Activated T-cell treated with anti-CD3 and anti-CD28 coated beads, Interleukin-2, amount 50 U/mL, for 72 hours (primary cell): Measurements from ENCODE around the gene CCNI2. TPM values are rescaled to one million over a fixed set of nuclear protein-coding genes. Genes with fewer than 3 reads are reported as not detected.

Experiments used
- ATAC-seq, 2 donors: fragments of 150-1000 bp; cut with Tn5 transposase; replicated peaks in 1 of 2; 2 replicates each; pipeline ENCODE4 v1.10.0; 2021; ENCODE audit warnings: moderate library complexity in 2 of 2, mild to moderate bottlenecking in 1 of 2
- DNase-seq, 2 donors: peaks; one replicate each; pipeline ENCODE4 v3.0.0; 2021 to 2022; ENCODE audit warnings: mixed read lengths in 1 of 2
- H3K27ac Mint-ChIP-seq: one replicate; pipeline ENCODE4 v1.8.0; 2022; ENCODE audit warnings: mild to moderate bottlenecking, moderate library complexity, mixed read lengths
- H3K27me3 Mint-ChIP-seq: one replicate; pipeline ENCODE4 v1.8.0; 2022; ENCODE audit warnings: low read depth, mixed read lengths
- H3K36me3 Mint-ChIP-seq, 2 donors: one replicate each; pipeline ENCODE4 v1.8.0; 2022; ENCODE audit warnings: mixed read lengths in 2 of 2, mild to moderate bottlenecking in 1 of 2; ENCODE audit not compliant: insufficient read depth in 2 of 2
- H3K4me1 Mint-ChIP-seq: one replicate; pipeline ENCODE4 v1.8.0; 2022; ENCODE audit warnings: low read depth, mixed read lengths
- H3K4me3 Mint-ChIP-seq, 2 donors: one replicate each; pipeline ENCODE4 v1.8.0; 2022; ENCODE audit warnings: mild to moderate bottlenecking in 2 of 2, mixed read lengths in 2 of 2, moderate library complexity in 2 of 2
- H3K9me3 Mint-ChIP-seq, 2 donors: one replicate each; pipeline ENCODE4 v1.8.0; 2022; ENCODE audit warnings: mixed read lengths in 2 of 2
- total RNA-seq, 2 donors: library from RNA; stranded (reverse); gene quantifications; one replicate each; pipeline ENCODE4 v1.2.3, GENCODE V29; 2022

The CCNI2 gene
- total RNA-seq, 2 donors from 2014 or later: 3.4 to 4.6 TPM

GRCh38 chr5:132764051-132764450 lies 16.8 kb downstream of the CCNI2 start:
- DNase-seq (no peak), ATAC-seq (no peak)
- Mint-ChIP-seq H3K27ac (no peak overlapping the region), H3K36me3 (peaks cover 0 to 2% of the 10 kb centered on the region in 2 donors), H3K9me3 (no peaks in the 10 kb centered on the region), H3K4me1 (no peaks in the 10 kb centered on the region), H3K27me3 (no peaks in the 10 kb centered on the region), H3K4me3 (no peak overlapping the region)

GRCh38 chr5:132764671-132765238 lies 17.5 kb downstream of the CCNI2 start:
- Mint-ChIP-seq H3K9me3 (no peaks in the 10 kb centered on the region), H3K36me3 (peaks cover 0 to 2% of the 10 kb centered on the region in 2 donors), H3K4me1 (no peaks in the 10 kb centered on the region), H3K27me3 (no peaks in the 10 kb centered on the region), H3K27ac (no peak overlapping the region), H3K4me3 (no peak overlapping the region)
- ATAC-seq (no peak), DNase-seq (no peak)

- Mint-ChIP-seq H3K36me3 (peaks cover 0 to 2% of the 10 kb centered on the region in 2 donors), H3K4me3 (no peak overlapping the region), H3K9me3 (no peaks in the 10 kb centered on the region), H3K27me3 (no peaks in the 10 kb centered on the region), H3K4me1 (no peaks in the 10 kb centered on the region), H3K27ac (no peak overlapping the region)
- DNase-seq (no peak), ATAC-seq (no peak)
These were observed 18.2 kb downstream of the CCNI2 start for GRCh38 chr5:132765311-132766019.

GRCh38 chr5:132766020-132766805 lies 19.0 kb downstream of the CCNI2 start:
- Mint-ChIP-seq H3K4me1 (no peaks in the 10 kb centered on the region), H3K27ac (no peak overlapping the region), H3K4me3 (no peak overlapping the region), H3K9me3 (no peaks in the 10 kb centered on the region), H3K27me3 (no peaks in the 10 kb centered on the region), H3K36me3 (no peaks in the 10 kb centered on the region)
- ATAC-seq: no peak
- DNase-seq: no peak

- Mint-ChIP-seq H3K27me3 (no peaks in the 10 kb centered on the region), H3K9me3 (no peaks in the 10 kb centered on the region)
- no peak for DNase-seq
These were observed 19.5 kb downstream of the CCNI2 start for GRCh38 chr5:132766806-132767055.

GRCh38 chr5:132767150-132767549 lies 19.9 kb downstream of the CCNI2 start:
- Mint-ChIP-seq H3K4me3 (no peak overlapping the region), H3K36me3 (no peaks in the 10 kb centered on the region), H3K9me3 (no peaks in the 10 kb centered on the region), H3K27ac (no peak overlapping the region), H3K27me3 (no peaks in the 10 kb centered on the region), H3K4me1 (no peaks in the 10 kb centered on the region)
- no peak for DNase-seq
- ATAC-seq: no peak

More at GRCh38 chr5:132766806-132767055, 19.5 kb downstream of the CCNI2 start:
- no peak for ATAC-seq
- no peaks in the 10 kb centered on the region for H3K4me1 Mint-ChIP-seq
- no peaks in the 10 kb centered on the region for H3K36me3 Mint-ChIP-seq
- H3K27ac Mint-ChIP-seq: no peak overlapping the region
- no peak overlapping the region for H3K4me3 Mint-ChIP-seq

GRCh38 chr5:132768485-132768868 lies 21.3 kb downstream of the CCNI2 start:
- DNase-seq (no peak), ATAC-seq (no peak)
- Mint-ChIP-seq H3K36me3 (no peaks in the 10 kb centered on the region), H3K9me3 (no peaks in the 10 kb centered on the region), H3K4me3 (no peak overlapping the region), H3K4me1 (no peaks in the 10 kb centered on the region), H3K27me3 (no peaks in the 10 kb centered on the region), H3K27ac (no peak overlapping the region)

- Mint-ChIP-seq H3K4me1 (peaks cover 5% of the 10 kb centered on the region), H3K36me3 (no peaks in the 10 kb centered on the region), H3K9me3 (no peaks in the 10 kb centered on the region), H3K27ac (no peak overlapping the region), H3K27me3 (peaks cover 9% of the 10 kb centered on the region), H3K4me3 (no peak overlapping the region)
- ATAC-seq (no peak), DNase-seq (no peak)
These were observed 23.4 kb downstream of the CCNI2 start for GRCh38 chr5:132770476-132771159.

- Mint-ChIP-seq H3K36me3 (no peaks in the 10 kb centered on the region), H3K4me3 (no peak overlapping the region), H3K4me1 (peaks cover 8% of the 10 kb centered on the region), H3K9me3 (no peaks in the 10 kb centered on the region), H3K27me3 (peaks cover 10% of the 10 kb centered on the region), H3K27ac (no peak overlapping the region)
- no peak for ATAC-seq
- DNase-seq: no peak
These were observed 24.3 kb downstream of the CCNI2 start for GRCh38 chr5:132771503-132771998.

GRCh38 chr5:132772291-132773070 lies 25.3 kb downstream of the CCNI2 start:
- H3K36me3 Mint-ChIP-seq: no peaks in the 10 kb centered on the region
- ATAC-seq (no peak), DNase-seq (no peak)
- H3K4me1 Mint-ChIP-seq: peaks cover 8% of the 10 kb centered on the region
- H3K27ac Mint-ChIP-seq: no peak overlapping the region
- H3K9me3 Mint-ChIP-seq: no peaks in the 10 kb centered on the region
- H3K4me3 Mint-ChIP-seq: no peak overlapping the region
- H3K27me3 Mint-ChIP-seq: peaks cover 10% of the 10 kb centered on the region

- Mint-ChIP-seq H3K4me1 (peaks cover 11% of the 10 kb centered on the region), H3K27me3 (peaks cover 15% of the 10 kb centered on the region), H3K9me3 (no peaks in the 10 kb centered on the region), H3K36me3 (no peaks in the 10 kb centered on the region), H3K4me3 (no peak overlapping the region), H3K27ac (no peak overlapping the region)
- ATAC-seq: no peak
- DNase-seq: no peak
These were observed 25.9 kb downstream of the CCNI2 start for GRCh38 chr5:132773114-132773513.

- H3K4me1 Mint-ChIP-seq: peaks cover 13% of the 10 kb centered on the region
- H3K27ac Mint-ChIP-seq: no peak overlapping the region
- no peak overlapping the region for H3K4me3 Mint-ChIP-seq
- peaks cover 21% of the 10 kb centered on the region for H3K27me3 Mint-ChIP-seq
- no peak for ATAC-seq
- no peak for DNase-seq
- no peaks in the 10 kb centered on the region for H3K9me3 Mint-ChIP-seq
- H3K36me3 Mint-ChIP-seq: peaks cover 0 to 2% of the 10 kb centered on the region in 2 donors
These were observed 26.6 kb downstream of the CCNI2 start for GRCh38 chr5:132773601-132774355.
